Measurements from ENCODE around the gene ADAMTSL3. TPM values are rescaled to one million over a fixed set of nuclear protein-coding genes. Genes with fewer than 3 reads are reported as not detected.

Gene ADAMTSL3
- polyA plus RNA-seq, 1 donor from 2014 or later: 0.51 TPM

DNA sequence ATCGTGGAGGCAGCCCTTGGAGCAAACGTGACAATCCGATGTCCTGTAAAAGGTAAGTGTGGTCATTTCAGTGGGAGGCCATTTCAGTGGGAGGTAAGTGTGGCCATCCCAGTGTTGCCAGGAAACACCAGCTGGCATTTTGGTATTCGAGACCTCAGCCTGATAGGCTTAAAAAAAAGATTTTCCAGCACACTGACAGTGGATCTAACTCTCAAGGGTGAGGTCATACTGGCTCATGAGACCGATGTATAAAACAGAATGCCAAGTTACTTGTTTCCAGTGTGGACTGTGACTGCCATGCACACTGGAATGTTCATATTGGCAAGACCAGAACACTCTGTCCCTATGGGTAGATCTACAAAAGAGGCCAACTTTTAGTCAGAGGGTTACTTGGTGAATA, 337.2 kb downstream of the ADAMTSL3 start:
- no peaks in the 10 kb centered on the region for H3K27me3 ChIP-seq (ENCODE audit: insufficient read depth, low read depth, low read length)
- H3K9me2 ChIP-seq (ENCODE audit: insufficient read depth, low read length): no peaks in the 10 kb centered on the region
- H3F3A ChIP-seq (ENCODE audit: insufficient read depth, low read length, poor library complexity, severe bottlenecking): no peaks in the 10 kb centered on the region
- no peaks in the 10 kb centered on the region for H4K20me1 ChIP-seq (ENCODE audit: insufficient read depth)
- no peak overlapping the region for H3K4me2 ChIP-seq (ENCODE audit: low read length)
- no peak for TF ChIP-seq REST (IDR thresholded peaks at IDR 0.05; ENCODE audit: borderline replicate concordance)
- no peak for TF ChIP-seq EZH2 (IDR thresholded peaks at IDR 0.05; ENCODE audit: borderline replicate concordance, insufficient read depth, low read length, poor library complexity, severe bottlenecking)
- no peak for TF ChIP-seq RAD21 (conservative IDR thresholded peaks at IDR 0.05)
- TF ChIP-seq SMC3 (conservative IDR thresholded peaks at IDR 0.05; ENCODE audit: poor library complexity): no peak
- TF ChIP-seq CTCF (IDR thresholded peaks at IDR 0.05; ENCODE audit: poor library complexity, severe bottlenecking): no peak
- no peak for TF ChIP-seq EP300 (conservative IDR thresholded peaks at IDR 0.05; ENCODE audit: poor library complexity, severe bottlenecking)
- no peak for TF ChIP-seq TAF1 (IDR thresholded peaks at IDR 0.05; ENCODE audit: low read depth)
- H3K4me3 ChIP-seq (ENCODE audit: low read length): no peak overlapping the region
- H3K9me3 ChIP-seq (ENCODE audit: low read length): no peaks in the 10 kb centered on the region
- no peaks in the 10 kb centered on the region for H3K36me3 ChIP-seq (ENCODE audit: insufficient read depth, low read length)
- H3K27ac ChIP-seq (ENCODE audit: low read length): no peak overlapping the region
- no peaks in the 10 kb centered on the region for H3K79me2 ChIP-seq (replicated peaks; ENCODE audit: insufficient read depth, low read length)
- no peak overlapping the region for H3K9ac ChIP-seq (ENCODE audit: low read length)
- H2AFZ ChIP-seq (ENCODE audit: low read depth, low read length): no peak overlapping the region

DNA sequence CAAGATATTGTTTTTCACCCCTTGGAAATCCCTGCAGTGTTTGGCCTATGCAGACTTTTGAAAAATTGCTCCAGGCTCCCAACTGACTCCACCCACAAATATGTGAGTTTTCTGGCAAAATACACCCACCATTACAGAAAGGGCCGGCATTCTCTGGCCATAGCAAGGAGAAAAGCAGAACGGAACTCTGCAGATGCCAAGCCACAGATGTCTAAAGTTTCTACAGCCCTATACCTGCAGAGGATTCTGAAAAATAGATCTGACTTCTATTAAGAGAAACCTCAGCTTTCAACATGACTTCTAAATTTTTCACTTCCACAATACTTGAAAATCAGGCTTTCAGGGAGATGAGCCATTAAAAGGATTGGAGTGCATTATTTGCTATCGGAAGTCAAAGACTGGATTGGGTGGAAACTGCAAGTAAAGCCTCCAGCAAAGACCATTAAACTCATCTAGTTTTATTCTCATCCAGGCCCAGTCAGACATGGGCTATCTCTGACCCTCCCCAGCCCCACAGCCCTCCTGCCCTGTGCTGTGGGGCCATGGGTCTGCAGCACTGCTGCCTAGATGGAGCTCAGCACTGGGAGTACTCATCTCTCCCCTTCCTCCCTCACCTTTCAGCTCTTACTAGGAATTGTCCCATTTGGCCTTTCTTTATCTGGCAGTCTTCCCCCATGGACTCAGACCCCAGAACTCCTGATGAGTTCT, 338.6 kb downstream of the ADAMTSL3 start:
- no peak overlapping the region for H3K27ac ChIP-seq (ENCODE audit: low read length)
- no peak overlapping the region for H3K4me2 ChIP-seq (ENCODE audit: low read length)
- TF ChIP-seq EP300 (conservative IDR thresholded peaks at IDR 0.05; ENCODE audit: poor library complexity, severe bottlenecking) (no peak), CTCF (IDR thresholded peaks at IDR 0.05; ENCODE audit: poor library complexity, severe bottlenecking) (no peak), POLR2AphosphoS5 (IDR thresholded peaks at IDR 0.05) (no peak), MXI1 (conservative IDR thresholded peaks at IDR 0.05; ENCODE audit: poor library complexity, severe bottlenecking) (no peak), SMC3 (conservative IDR thresholded peaks at IDR 0.05; ENCODE audit: poor library complexity) (no peak), EZH2 (IDR thresholded peaks at IDR 0.05; ENCODE audit: borderline replicate concordance, insufficient read depth, low read length, poor library complexity, severe bottlenecking) (no peak), RAD21 (conservative IDR thresholded peaks at IDR 0.05) (no peak), REST (IDR thresholded peaks at IDR 0.05; ENCODE audit: borderline replicate concordance) (no peak), TAF1 (IDR thresholded peaks at IDR 0.05; ENCODE audit: low read depth) (no peak)
- no peaks in the 10 kb centered on the region for H3K9me3 ChIP-seq (ENCODE audit: low read length)
- no peak overlapping the region for H3K9ac ChIP-seq (ENCODE audit: low read length)
- no peaks in the 10 kb centered on the region for H3F3A ChIP-seq (ENCODE audit: insufficient read depth, low read length, poor library complexity, severe bottlenecking)
- H2AFZ ChIP-seq (ENCODE audit: low read depth, low read length): no peak overlapping the region
- no peaks in the 10 kb centered on the region for H3K36me3 ChIP-seq (ENCODE audit: insufficient read depth, low read length)
- H3K9me2 ChIP-seq (ENCODE audit: insufficient read depth, low read length): no peaks in the 10 kb centered on the region
- no peaks in the 10 kb centered on the region for H4K20me1 ChIP-seq (ENCODE audit: insufficient read depth)
- H3K79me2 ChIP-seq (replicated peaks; ENCODE audit: insufficient read depth, low read length): no peaks in the 10 kb centered on the region
- H3K4me3 ChIP-seq (ENCODE audit: low read length): no peak overlapping the region
- no peaks in the 10 kb centered on the region for H3K27me3 ChIP-seq (ENCODE audit: insufficient read depth, low read depth, low read length)

Data from neural cell (in vitro differentiated cells).